ENCODE measurements around the gene TEC. TPM values are rescaled to one million over a fixed set of nuclear protein-coding genes. Genes with fewer than 3 reads are reported as not detected.

Gene TEC
- total RNA-seq, 1 donor from 2014 or later: 1.4 TPM

GRCh38 chr4:48152259-48152658 lies 117.4 kb downstream of the TEC start:
- TF ChIP-seq, protein P1, sequence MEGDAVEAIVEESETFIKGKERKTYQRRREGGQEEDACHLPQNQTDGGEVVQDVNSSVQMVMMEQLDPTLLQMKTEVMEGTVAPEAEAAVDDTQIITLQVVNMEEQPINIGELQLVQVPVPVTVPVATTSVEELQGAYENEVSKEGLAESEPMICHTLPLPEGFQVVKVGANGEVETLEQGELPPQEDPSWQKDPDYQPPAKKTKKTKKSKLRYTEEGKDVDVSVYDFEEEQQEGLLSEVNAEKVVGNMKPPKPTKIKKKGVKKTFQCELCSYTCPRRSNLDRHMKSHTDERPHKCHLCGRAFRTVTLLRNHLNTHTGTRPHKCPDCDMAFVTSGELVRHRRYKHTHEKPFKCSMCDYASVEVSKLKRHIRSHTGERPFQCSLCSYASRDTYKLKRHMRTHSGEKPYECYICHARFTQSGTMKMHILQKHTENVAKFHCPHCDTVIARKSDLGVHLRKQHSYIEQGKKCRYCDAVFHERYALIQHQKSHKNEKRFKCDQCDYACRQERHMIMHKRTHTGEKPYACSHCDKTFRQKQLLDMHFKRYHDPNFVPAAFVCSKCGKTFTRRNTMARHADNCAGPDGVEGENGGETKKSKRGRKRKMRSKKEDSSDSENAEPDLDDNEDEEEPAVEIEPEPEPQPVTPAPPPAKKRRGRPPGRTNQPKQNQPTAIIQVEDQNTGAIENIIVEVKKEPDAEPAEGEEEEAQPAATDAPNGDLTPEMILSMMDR (conservative IDR thresholded peaks at IDR 0.05; ENCODE audit: low read depth, low read length): no peak
- H3K4me3 ChIP-seq (ENCODE audit: low read depth, low read length): no peak overlapping the region
- no peak for DNase-seq (ENCODE audit: low read depth)

DNA sequence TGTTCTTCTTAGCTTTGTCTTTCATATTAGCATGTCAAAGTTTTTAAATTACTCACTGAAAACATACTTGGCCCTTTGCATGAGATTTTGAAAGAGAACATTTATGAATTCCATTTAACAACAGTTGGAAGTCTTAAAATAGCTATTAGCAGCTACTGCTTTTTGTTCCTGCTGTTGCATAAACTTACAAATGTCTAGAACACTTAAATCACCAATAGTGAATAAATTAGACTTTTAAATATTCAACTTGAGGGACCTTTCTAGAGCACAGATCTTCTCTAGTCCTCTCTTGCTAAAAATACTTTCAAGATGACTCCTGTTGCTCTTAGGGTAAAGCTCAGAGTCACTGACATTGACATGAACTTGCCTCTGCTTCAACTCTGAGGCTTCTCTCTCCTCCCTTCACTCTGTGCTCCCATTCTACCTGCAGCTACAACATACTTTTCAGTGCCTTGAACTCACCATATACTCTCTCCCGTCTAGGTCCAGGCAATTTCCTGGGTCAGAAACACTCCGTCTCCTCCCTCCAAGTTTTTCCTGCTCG lies 119.7 kb downstream of the TEC start:
- H3K4me3 ChIP-seq (ENCODE audit: low read depth, low read length): no peak overlapping the region
- DNase-seq (ENCODE audit: low read depth): no peak
- TF ChIP-seq, protein P1 (conservative IDR thresholded peaks at IDR 0.05; ENCODE audit: low read depth, low read length): no peak

DNA sequence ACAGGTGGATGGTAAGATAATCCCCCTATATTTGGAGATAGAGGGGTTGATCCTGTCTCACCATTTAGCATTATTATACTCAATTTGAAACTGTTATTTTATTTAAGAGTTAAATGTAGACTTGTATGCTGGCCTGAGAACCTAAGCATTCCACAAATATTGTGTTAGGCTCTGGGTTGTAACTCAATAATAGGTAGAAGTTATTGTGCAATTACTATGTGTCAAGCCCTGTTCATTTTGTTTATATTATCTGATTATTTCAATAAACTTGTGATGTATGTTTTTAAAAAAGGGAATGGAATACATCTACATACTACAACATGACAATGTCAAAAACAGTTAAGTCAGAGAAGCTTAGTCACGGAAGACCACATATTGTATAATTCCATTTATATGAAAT lies 122.0 kb downstream of the TEC start:
- DNase-seq (ENCODE audit: low read depth): no peak
- H3K4me3 ChIP-seq (ENCODE audit: low read depth, low read length): no peak overlapping the region
- TF ChIP-seq, protein P1 (conservative IDR thresholded peaks at IDR 0.05; ENCODE audit: low read depth, low read length): no peak

DNA sequence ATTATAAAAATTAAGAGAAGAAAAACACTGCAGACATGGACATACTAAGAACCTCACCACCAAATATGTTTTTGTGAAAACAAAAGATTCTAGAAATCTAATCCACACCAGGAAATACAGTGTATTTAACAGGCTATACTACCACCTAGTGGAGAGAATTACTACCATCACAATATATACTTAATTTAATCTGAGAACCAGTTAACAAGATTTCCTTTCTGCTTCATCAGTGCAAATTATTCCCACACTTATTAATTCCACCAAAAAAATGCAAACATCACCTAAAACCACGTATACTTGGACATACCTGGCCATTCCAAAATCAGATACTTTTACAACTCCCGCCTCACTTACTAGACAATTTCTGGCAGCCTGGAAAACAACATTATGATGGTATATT lies 128.6 kb downstream of the TEC start:
- DNase-seq (ENCODE audit: low read depth): no peak
- TF ChIP-seq, protein P1 (conservative IDR thresholded peaks at IDR 0.05; ENCODE audit: low read depth, low read length): peak; percentile 48
- H3K4me3 ChIP-seq (ENCODE audit: low read depth, low read length): no peak overlapping the region

DNA sequence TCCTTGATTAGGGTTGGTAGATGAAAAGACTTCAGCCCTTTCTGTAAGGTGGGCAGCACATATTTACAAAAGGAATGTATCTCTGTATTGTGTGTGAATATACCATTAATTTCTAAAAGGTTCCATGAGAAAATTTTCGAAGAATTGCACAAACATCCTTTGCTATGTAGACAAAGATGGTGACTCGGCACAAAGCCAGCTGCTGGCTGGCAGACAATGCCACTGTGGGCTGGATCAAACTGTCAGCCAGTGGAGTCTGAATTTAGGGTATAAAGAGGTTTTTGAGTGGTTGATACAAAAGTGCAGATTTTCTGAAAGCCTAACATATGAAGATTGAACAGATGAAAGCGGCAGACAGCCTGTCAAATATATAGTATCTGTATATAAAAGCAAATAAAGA lies 129.9 kb downstream of the TEC start:
- DNase-seq (ENCODE audit: low read depth): no peak
- TF ChIP-seq, protein P1 (conservative IDR thresholded peaks at IDR 0.05; ENCODE audit: low read depth, low read length): no peak
- no peak overlapping the region for H3K4me3 ChIP-seq (ENCODE audit: low read depth, low read length)

DNA sequence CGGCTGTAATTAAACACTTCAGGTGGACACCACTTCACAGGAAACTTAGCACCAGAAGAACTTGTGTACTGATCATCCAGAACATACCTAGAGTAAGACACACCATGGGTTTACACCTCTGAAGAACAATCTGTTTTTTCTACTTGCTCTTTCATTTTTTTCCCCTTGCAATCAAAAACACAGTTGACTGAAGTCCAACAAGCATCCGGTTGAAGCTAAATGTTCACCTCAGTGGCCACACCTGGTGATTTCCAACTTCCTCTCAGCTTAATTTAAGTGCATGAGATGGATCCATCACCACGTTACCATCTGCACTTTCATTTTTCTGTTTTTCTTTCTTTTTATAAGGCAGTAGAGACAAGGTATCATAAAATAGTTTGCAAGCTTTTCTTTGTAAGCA lies 130.7 kb downstream of the TEC start:
- H3K4me3 ChIP-seq (ENCODE audit: low read depth, low read length): no peak overlapping the region
- DNase-seq (ENCODE audit: low read depth): no peak
- TF ChIP-seq, protein P1 (conservative IDR thresholded peaks at IDR 0.05; ENCODE audit: low read depth, low read length): no peak

- no peak for DNase-seq (ENCODE audit: low read depth)
- H3K4me3 ChIP-seq (ENCODE audit: low read depth, low read length): no peak overlapping the region
- TF ChIP-seq, protein P1 (conservative IDR thresholded peaks at IDR 0.05; ENCODE audit: low read depth, low read length): no peak
These were observed 131.1 kb downstream of the TEC start for GRCh38 chr4:48138511-48138910.

Measured in epithelial cell of proximal tubule (primary cell).